Hindlimb muscle (tissue), 1 donor: Measurements from ENCODE around the gene SP100. TPM values are rescaled to one million over a fixed set of nuclear protein-coding genes. Genes with fewer than 3 reads are reported as not detected.

Experiments used
- DNase-seq: peaks from one replicate; pipeline ENCODE4 v3.0.0-alpha.2; 2013
- polyA plus RNA-seq: library from polyadenylated mRNA; unstranded; fragments of 120-200 nt; gene quantifications from one replicate; pipeline ENCODE4 v1.2.1, GENCODE V29; 2013; ENCODE audit not compliant: insufficient read length

Gene SP100
- polyA plus RNA-seq, 1 donor: 19.5 TPM

DNA sequence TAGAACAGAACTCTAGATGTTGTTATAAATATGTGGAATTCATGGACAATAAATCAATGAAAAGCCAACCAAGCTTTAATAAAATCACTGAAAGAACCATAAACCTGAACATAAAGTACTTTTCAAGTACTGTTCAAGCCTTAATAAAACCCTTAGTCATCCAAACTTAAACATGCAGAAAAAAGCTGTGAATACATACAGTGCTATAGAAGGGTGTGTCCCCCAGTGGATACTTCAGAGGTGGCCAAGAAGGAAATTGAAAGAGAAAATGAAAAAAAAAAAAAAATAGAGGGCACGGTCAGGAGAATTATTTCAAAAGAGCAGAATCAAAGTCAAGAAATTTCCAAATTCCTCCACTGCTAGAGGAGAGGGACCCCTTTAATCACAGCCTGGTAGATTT is 141.1 kb downstream of the SP100 start:
- no peak for DNase-seq

DNA sequence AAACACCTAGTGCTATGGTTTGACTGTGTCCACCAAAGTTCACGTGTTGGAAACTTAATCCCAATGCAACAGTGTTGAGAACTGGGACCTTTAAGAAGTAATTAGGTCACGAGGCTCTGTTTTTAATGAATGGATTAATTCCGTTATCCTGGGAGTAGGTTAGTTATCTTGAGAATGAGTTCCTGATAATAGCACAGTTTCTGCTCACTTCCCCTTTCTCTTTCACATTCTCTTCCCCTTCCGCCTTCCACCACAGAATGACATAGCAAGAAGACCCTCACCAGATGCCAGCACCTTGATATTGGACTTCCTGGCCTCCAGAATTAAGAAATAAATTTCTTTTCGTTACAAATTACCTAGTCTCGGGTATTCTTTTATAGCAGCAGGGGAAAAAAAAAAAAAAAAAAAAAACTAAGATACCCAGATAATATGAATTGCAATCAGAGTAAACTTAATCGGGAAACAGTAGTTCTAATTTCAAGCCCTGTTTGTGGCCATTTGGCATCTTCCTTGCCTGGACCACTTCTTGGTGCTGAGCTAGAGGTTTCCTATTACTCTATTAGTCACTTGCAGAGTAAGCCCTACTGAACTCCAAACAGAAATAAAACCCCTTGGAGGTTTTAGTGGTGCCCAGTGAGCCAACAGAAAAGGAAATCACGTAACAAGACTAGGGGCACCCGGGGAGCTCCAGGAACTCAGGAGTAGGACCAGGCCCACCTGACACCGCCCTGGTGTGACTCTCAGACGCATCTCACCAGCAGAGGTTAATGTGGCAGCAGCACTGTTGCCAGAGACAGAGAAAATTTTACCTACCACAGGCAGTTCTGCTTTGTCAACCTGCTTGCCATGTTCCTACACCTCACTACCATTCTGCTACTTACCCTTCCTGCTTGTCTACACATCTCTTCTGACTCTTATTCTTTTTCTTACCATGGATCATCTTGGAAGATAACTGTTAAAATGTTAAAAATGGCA is 149.1 kb downstream of the SP100 start:
- no peak for DNase-seq

GRCh38 chr2:230569298-230569697 is 153.3 kb downstream of the SP100 start:
- DNase-seq: no peak

GRCh38 chr2:230570987-230571386 is 155.0 kb downstream of the SP100 start:
- no peak for DNase-seq

DNA sequence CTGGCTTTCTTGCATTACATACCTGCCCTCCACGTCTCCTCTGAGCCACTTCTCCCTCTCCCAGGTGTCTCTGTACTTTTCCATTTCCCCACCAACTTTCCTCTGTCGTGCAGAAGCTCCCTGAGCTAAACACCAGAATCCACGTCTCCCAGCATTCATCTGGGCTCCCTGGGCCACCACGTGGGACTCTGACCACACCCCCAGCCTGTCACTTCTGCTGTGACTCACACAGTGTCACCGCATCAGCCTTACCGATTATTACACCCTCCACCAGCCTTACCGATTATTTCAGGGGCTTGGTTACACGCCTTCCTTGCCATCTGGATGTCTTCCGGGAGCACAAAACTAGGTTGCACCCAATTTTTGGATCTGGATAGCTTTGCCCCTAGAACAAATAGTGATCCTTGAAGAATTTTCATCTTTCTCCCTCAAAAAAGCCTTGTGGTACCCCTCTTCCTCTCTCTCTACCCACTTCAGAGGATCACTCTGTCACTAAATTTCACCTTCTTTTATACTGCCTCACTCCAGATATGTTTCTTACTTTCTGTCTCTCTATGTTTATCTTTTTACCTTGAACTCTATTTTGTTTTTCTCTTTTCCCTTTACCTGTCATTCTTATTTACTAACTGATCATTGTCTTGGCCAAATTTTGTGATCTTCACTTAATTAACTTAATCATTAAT is 159.8 kb downstream of the SP100 start:
- no peak for DNase-seq

DNA sequence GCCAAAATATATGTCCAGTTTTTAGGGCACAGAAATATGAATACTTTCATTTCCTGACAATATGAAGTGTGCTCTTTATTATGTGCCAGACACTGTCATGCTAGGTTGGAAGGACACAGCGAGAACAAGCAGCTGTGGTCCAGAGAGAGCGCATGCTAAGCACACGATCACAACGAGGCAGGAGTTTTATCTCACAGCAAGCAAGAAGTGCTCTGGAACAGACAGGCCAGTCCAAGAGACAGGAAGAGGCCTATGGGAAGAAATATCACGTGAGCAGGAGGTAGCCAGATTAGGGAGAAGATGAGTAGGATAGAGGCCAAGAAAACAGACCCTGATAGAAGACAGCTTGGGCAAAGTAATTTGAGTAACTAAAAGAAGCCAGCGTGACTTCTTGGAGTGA is 161.1 kb downstream of the SP100 start:
- DNase-seq: no peak

DNA sequence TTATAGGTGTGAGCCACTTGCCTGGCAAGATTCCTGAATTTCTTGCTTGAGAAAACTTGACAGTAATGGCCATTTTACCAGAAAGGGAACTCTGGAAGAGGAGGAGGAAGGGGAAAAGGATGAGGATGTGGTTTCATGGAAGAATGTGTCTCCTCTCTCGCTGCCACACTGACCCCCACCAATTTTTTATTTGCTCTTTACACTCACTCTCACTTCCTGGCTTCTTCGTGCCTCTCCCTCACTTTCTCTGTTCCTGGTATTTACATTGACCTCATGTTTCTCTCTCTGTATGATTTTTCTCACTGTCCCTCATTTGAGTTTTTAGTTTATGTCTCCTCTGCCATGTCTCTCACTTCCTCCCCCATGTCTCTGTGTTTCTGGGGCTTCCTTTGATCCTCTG is 162.1 kb downstream of the SP100 start:
- DNase-seq: no peak

DNA sequence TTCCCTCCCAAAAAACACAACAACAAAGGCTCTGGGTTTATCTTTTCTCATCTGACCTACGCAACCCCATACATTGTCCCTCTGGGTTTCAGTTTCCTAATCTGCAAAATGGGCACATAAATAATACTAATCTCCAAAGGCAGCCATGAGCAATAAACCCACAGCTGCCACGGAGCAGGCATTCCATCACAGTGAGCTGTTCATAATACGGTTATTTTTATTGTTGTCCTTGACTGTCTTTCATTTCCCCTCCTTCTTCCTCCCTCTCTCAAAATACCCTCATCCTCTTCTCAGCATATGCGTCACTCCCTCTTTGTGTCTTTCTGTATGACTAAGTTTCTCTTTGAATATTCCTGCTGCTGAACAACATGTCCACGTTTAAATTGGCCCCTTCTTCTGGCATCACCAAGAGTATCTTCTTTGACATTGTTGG is 166.9 kb downstream of the SP100 start:
- no peak for DNase-seq

- no peak for DNase-seq
Measured at GRCh38 chr2:230583581-230583980, 167.6 kb downstream of the SP100 start.

- DNase-seq: no peak
Measured at GRCh38 chr2:230586328-230586982, 170.5 kb downstream of the SP100 start.

GRCh38 chr2:230589025-230589424 is 173.0 kb downstream of the SP100 start:
- DNase-seq: no peak

GRCh38 chr2:230589497-230590015 is 173.6 kb downstream of the SP100 start:
- no peak for DNase-seq

GRCh38 chr2:230590333-230590732 is 174.3 kb downstream of the SP100 start:
- no peak for DNase-seq

DNA sequence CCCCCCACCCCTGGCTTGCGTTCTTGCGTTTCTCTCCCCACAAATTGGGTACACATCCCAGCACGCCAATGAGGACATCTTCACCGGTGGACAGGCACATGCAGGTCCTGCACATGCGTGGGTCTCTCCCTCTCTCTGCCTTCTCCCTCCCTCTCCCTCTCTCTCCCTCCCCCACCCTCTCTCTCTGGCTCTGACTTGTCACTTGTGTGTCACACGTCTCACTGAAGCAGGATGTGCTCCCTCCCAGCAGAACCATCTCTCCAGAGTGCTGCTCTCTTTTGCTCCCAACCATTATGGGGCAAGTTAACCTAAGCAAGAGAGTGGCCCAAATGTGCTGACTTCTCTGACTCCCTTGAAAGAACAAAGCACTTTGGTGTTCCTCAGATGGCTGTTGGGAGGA is 175.8 kb downstream of the SP100 start:
- DNase-seq: no peak

- DNase-seq: no peak
Measured at GRCh38 chr2:230592775-230593174, 176.8 kb downstream of the SP100 start.

Other genes with a start within 250 kb of the SP100 start
- gene SP110, start 196.2 kb upstream of the SP100 start, polyA plus RNA-seq: 16.3 TPM
- gene SP140, start 190.5 kb upstream of the SP100 start, polyA plus RNA-seq: 0.85 TPM
- gene SP140L, start 89.0 kb upstream of the SP100 start, polyA plus RNA-seq: 7.7 TPM